Aorta (tissue), 5 donors: ENCODE measurements around the gene SRPK1. TPM values are rescaled to one million over a fixed set of nuclear protein-coding genes. Genes with fewer than 3 reads are reported as not detected.

Experiments used
- ATAC-seq: fragments of 200-7000 bp; cut with Tn5 transposase; one replicate; pipeline ENCODE4 v1.9.1; 2022; ENCODE audit warnings: moderate library complexity; ENCODE audit not compliant: low FRiP score
- DNase-seq, 2 donors: peaks; one replicate each; pipeline ENCODE4 v3.0.0-alpha.2; 2020
- H3K27ac ChIP-seq, 2 donors: one replicate each; pipeline ENCODE4 v1.5.1; 2013; ENCODE audit warnings: low read length in 2 of 2, mild to moderate bottlenecking in 2 of 2, moderate library complexity in 2 of 2, control low read depth in 1 of 2, inconsistent platforms in 1 of 2, low read depth in 1 of 2
- H3K27me3 ChIP-seq, 2 donors: one replicate each; pipeline ENCODE4 v1.6.1; 2013; ENCODE audit warnings: control low read depth in 1 of 2, low read length in 1 of 2, mild to moderate bottlenecking in 1 of 2, moderate library complexity in 1 of 2; ENCODE audit not compliant: insufficient read depth in 2 of 2, control insufficient read depth in 1 of 2
- H3K36me3 ChIP-seq, 2 donors: one replicate each; pipeline ENCODE4 v1.6.1; 2013; ENCODE audit warnings: control low read depth in 1 of 2, low read length in 1 of 2, mild to moderate bottlenecking in 1 of 2; ENCODE audit not compliant: insufficient read depth in 2 of 2, control insufficient read depth in 1 of 2
- H3K4me1 ChIP-seq, 2 donors: one replicate each; pipeline ENCODE4 v1.6.1; 2013; ENCODE audit warnings: low read length in 2 of 2, control low read depth in 1 of 2, mild to moderate bottlenecking in 1 of 2, moderate library complexity in 1 of 2; ENCODE audit not compliant: insufficient read depth in 2 of 2, control insufficient read depth in 1 of 2
- H3K4me3 ChIP-seq, 2 donors: one replicate each; pipeline ENCODE4 v1.5.1; 2013; ENCODE audit warnings: low read length in 2 of 2, control low read depth in 1 of 2, mild to moderate bottlenecking in 1 of 2
- H3K9me3 ChIP-seq: one replicate; pipeline ENCODE4 v1.6.1; 2013; ENCODE audit warnings: mild to moderate bottlenecking, low read length; ENCODE audit not compliant: control insufficient read depth
- WGBS, 2 donors: extraction: QIAGEN DNeasy Blood & Tissue Kit; methylation state at CpG; one replicate each; pipeline ENCODE4 v1.1.7; 2013; 5-methylcytosine and 5-hydroxymethylcytosine counted together
- intact Hi-C, 2 donors: fragments of 100-400 bp; cut with DNase I; formaldehyde crosslinking; loops; one replicate each; pipeline versions ENCODE4 v1.14.2 to v1.15.0; 2022
- long read RNA-seq, 2 donors: library from polyadenylated mRNA; unstranded; transcript quantifications; one replicate each; pipeline ENCODE4 v2.0.0, GENCODE V29; 2020 to 2021
- polyA plus RNA-seq, 2 donors: library from polyadenylated mRNA; stranded (reverse); fragments of 200-250 nt; gene quantifications; one replicate each; pipeline ENCODE4 v1.2.3, GENCODE V29; 2013
- total RNA-seq, 2 donors: library from RNA; stranded (reverse); fragmentation: NEBNext Ultra II Directional; extraction: Animal tissue kit (Norgen Biotek cat#: 25700); gene quantifications; one replicate each; pipeline ENCODE4 v1.2.1, GENCODE V29; 2021
- donor health status: healthy with polysubstance abuse.
- donor health status: Bipolar disorder and iron deficiency.
- donor health status: DM: no; HTN: no; CAD: no.
- donor health status: DM: no; HTN: no; CAD: no.
- donor health status: DM: yes; HTN: yes; CAD: no.

Gene SRPK1
- 10 to 100 TPM; 26.1 to 29.7 TPM for total RNA-seq
- polyA plus RNA-seq = 10 to 100 TPM in 1 of 2 donors, 1 to 10 TPM in 1; 9.7 to 14.8 TPM
- long read RNA-seq, donor 1, partial matches to known transcripts = 9 of 17 reads
- long read RNA-seq, donor 1, other reads (novel, unspliced or antisense) = 6 of 17 reads
- long read RNA-seq, donor 2, full-length matches to known transcripts = 17 of 30 reads
- long read RNA-seq, donor 2, partial matches to known transcripts = 6 of 30 reads
- long read RNA-seq, donor 2, other reads (novel, unspliced or antisense) = 7 of 30 reads

GRCh38 chr6:35920793-35921732, at the start of gene SRPK1:
Gene SRPK1 (minus strand): TSS chr6:35921098. CDS start chr6:35921056, 42 bp downstream.
- 0 to 1% methylated on average over 18 to 69 of the region's 69 CpGs for WGBS, 2 donors
- peak; percentile 94 for ATAC-seq
- no peaks in the 10 kb centered on the region for H3K9me3 ChIP-seq
- intact Hi-C loops = loop anchor here in 1 of 2 donors (5.0 kb wide), 1 partner anchor 106 kb away; the partner anchor contains the start of gene MAPK14
- peak within 1 kb of the TSS; percentile 73 to 74 for H3K4me3 ChIP-seq
- peak within 1 kb of the TSS in 1 of 2 donors; percentile 20 for H3K27ac ChIP-seq
- no peaks in the 10 kb centered on the region for H3K27me3 ChIP-seq
- peak; percentile 90 to 95 for DNase-seq
- H3K4me1 ChIP-seq = no peaks in the 10 kb centered on the region
- no peaks in the 10 kb centered on the region for H3K36me3 ChIP-seq

GRCh38 chr6:35970181-35970580, 49.3 kb upstream of the SRPK1 start:
- 67 to 71% methylated on average over 4 of the region's 4 CpGs for WGBS, 2 donors
- Histone ChIP-seq H3K27ac (no peak overlapping the region), H3K4me1 (no peaks in the 10 kb centered on the region), H3K9me3 (no peaks in the 10 kb centered on the region), H3K27me3 (no peaks in the 10 kb centered on the region), H3K4me3 (no peak overlapping the region), H3K36me3 (no peaks in the 10 kb centered on the region)
- ATAC-seq = no peak
- DNase-seq = no peak
- intact Hi-C loops = no loop called here

- intact Hi-C loops = no loop called here
- ATAC-seq = no peak
- DNase-seq = no peak
Measured at GRCh38 chr6:35969646-35970045, 48.7 kb upstream of the SRPK1 start.

GRCh38 chr6:35968821-35969220, 47.9 kb upstream of the SRPK1 start:
- H3K27me3 ChIP-seq = no peaks in the 10 kb centered on the region
- ATAC-seq (no peak), DNase-seq (no peak)
- no peaks in the 10 kb centered on the region for H3K36me3 ChIP-seq
- no peaks in the 10 kb centered on the region for H3K9me3 ChIP-seq
- WGBS, 2 donors = 81 to 90% methylated on average over 4 of the region's 4 CpGs
- H3K4me3 ChIP-seq = no peak overlapping the region
- intact Hi-C loops = no loop called here
- H3K4me1 ChIP-seq = no peaks in the 10 kb centered on the region
- H3K27ac ChIP-seq = no peak overlapping the region

More at GRCh38 chr6:35969646-35970045, 48.7 kb upstream of the SRPK1 start:
- no peak overlapping the region for H3K27ac ChIP-seq
- no peak overlapping the region for H3K4me3 ChIP-seq
- H3K27me3 ChIP-seq = no peaks in the 10 kb centered on the region
- H3K4me1 ChIP-seq = no peaks in the 10 kb centered on the region
- no peaks in the 10 kb centered on the region for H3K9me3 ChIP-seq
- H3K36me3 ChIP-seq = no peaks in the 10 kb centered on the region

- 80 to 86% methylated on average over 4 of the region's 4 CpGs for WGBS, 2 donors
- intact Hi-C loops = no loop called here
- DNase-seq = no peak
- Histone ChIP-seq H3K27ac (no peak overlapping the region), H3K27me3 (no peaks in the 10 kb centered on the region), H3K4me1 (no peaks in the 10 kb centered on the region), H3K4me3 (no peak overlapping the region), H3K36me3 (no peaks in the 10 kb centered on the region), H3K9me3 (no peaks in the 10 kb centered on the region)
- no peak for ATAC-seq
Measured at GRCh38 chr6:35967076-35967774, 46.3 kb upstream of the SRPK1 start.

- DNase-seq = no peak
- Histone ChIP-seq H3K9me3 (no peaks in the 10 kb centered on the region), H3K27me3 (no peaks in the 10 kb centered on the region), H3K27ac (no peak overlapping the region), H3K4me1 (no peaks in the 10 kb centered on the region), H3K4me3 (no peak overlapping the region), H3K36me3 (no peaks in the 10 kb centered on the region)
- ATAC-seq = no peak
- intact Hi-C loops = no loop called here
- WGBS, 2 donors = 77% methylated on average over 14 of the region's 14 CpGs
Measured at GRCh38 chr6:35962779-35963560, 42.1 kb upstream of the SRPK1 start.

- ATAC-seq = no peak
- 61 to 67% methylated on average over 2 of the region's 2 CpGs for WGBS, 2 donors
- no peaks in the 10 kb centered on the region for H3K27me3 ChIP-seq
- H3K4me3 ChIP-seq = no peak overlapping the region
- intact Hi-C loops = no loop called here
- no peaks in the 10 kb centered on the region for H3K9me3 ChIP-seq
- H3K27ac ChIP-seq = no peak overlapping the region
- no peaks in the 10 kb centered on the region for H3K36me3 ChIP-seq
- no peaks in the 10 kb centered on the region for H3K4me1 ChIP-seq
- no peak for DNase-seq
Measured at GRCh38 chr6:35960187-35960586, 39.3 kb upstream of the SRPK1 start.

- Histone ChIP-seq H3K36me3 (no peaks in the 10 kb centered on the region), H3K4me3 (no peak overlapping the region), H3K27ac (no peak overlapping the region), H3K4me1 (no peaks in the 10 kb centered on the region), H3K27me3 (no peaks in the 10 kb centered on the region), H3K9me3 (no peaks in the 10 kb centered on the region)
- no peak for ATAC-seq
- intact Hi-C loops = no loop called here
- no peak for DNase-seq
- 86 to 91% methylated on average over 4 of the region's 4 CpGs for WGBS, 2 donors
Measured at GRCh38 chr6:35955970-35956369, 35.1 kb upstream of the SRPK1 start.
